Naive thymus-derived CD8-positive, alpha-beta T cell (primary cell): ENCODE measurements around the gene SELPLG. TPM values are rescaled to one million over a fixed set of nuclear protein-coding genes. Genes with fewer than 3 reads are reported as not detected.
A peak's percentile ranks its signal among the peaks of the same experiment; 100 is the strongest.

Experiments used
- ATAC-seq, 2 donors: fragments of 150-1000 bp; cut with Tn5 transposase in 1 of 2; sonication (Bioruptor Pico), chemical (Tn5 transposase) in 1 of 2; 1 replicate in 1 of 2; 2 replicates in 1 of 2; pipeline ENCODE4 v1.10.0; 2021; ENCODE audit warnings: mild to moderate bottlenecking in 2 of 2, moderate library complexity in 2 of 2
- POLR2A ChIA-PET: fragments of 350-600 bp; sonication (Branson Sonifier 250); formaldehyde crosslinking; loops from one replicate; lab custom pipeline; 2021; ENCODE audit warnings: antibody characterized with exemption; lab: Charles Lee
- DNase-seq, 10 donors: peaks; one replicate each; pipeline versions ENCODE4 v3.0.0 to v3.0.0-alpha.2; 2020 to 2022
- H3K27ac Mint-ChIP-seq, 10 donors: one replicate each; pipeline ENCODE4 v1.8.0; 2020 to 2022; ENCODE audit warnings: mild to moderate bottlenecking in 10 of 10, mixed read lengths in 10 of 10, moderate library complexity in 4 of 10, inconsistent platforms in 1 of 10
- H3K27me3 Mint-ChIP-seq, 5 donors: one replicate each; pipeline ENCODE4 v1.8.0; 2021 to 2022; ENCODE audit warnings: mixed read lengths in 5 of 5
- H3K36me3 Mint-ChIP-seq, 3 donors: one replicate each; pipeline ENCODE4 v1.8.0; 2020 to 2022; ENCODE audit warnings: mixed read lengths in 3 of 3, mild to moderate bottlenecking in 2 of 3, inconsistent platforms in 1 of 3
- H3K4me1 Mint-ChIP-seq, 4 donors: one replicate each; pipeline ENCODE4 v1.8.0; 2021 to 2022; ENCODE audit warnings: mixed read lengths in 4 of 4
- H3K4me3 Mint-ChIP-seq, 10 donors: one replicate each; pipeline ENCODE4 v1.8.0; 2020 to 2022; ENCODE audit warnings: mild to moderate bottlenecking in 10 of 10, mixed read lengths in 10 of 10, moderate library complexity in 6 of 10, inconsistent platforms in 1 of 10
- H3K9me3 Mint-ChIP-seq, 9 donors: one replicate each; pipeline ENCODE4 v1.8.0; 2020 to 2022; ENCODE audit warnings: mixed read lengths in 9 of 9, mild to moderate bottlenecking in 3 of 9, inconsistent platforms in 1 of 9, moderate library complexity in 1 of 9
- polyA plus RNA-seq, 3 donors: library from polyadenylated mRNA; unstranded; fragments of 300-500 nt; fragmentation: Illumina TruSeq; gene quantifications; one replicate each; pipeline ENCODE4 v1.2.3, GENCODE V29; 2021
- total RNA-seq, 8 experiments: library from RNA in 2 of 8; stranded (reverse) in 2 of 8; gene quantifications; one replicate each; pipeline ENCODE4 v1.2.3 and lab custom pipeline; 2021 to 2026

The SELPLG gene
- total RNA-seq, result 100 to 1,000 TPM; 157 to 163 TPM
- polyA plus RNA-seq, result 100 to 1,000 TPM; 453 to 720 (median 520) TPM
- 13.3 to 288 (median 105) reads per million in 6 experiments for total RNA-seq (lab: John Stamatoyannopoulos, UW)

- H3K36me3 Mint-ChIP-seq, result peaks cover 6 to 8% (median 8%) of the 10 kb centered on the region in 3 donors
- DNase-seq, result peak; percentile 66 to 96 (median 90)
- H3K4me3 Mint-ChIP-seq, result peak within 1 kb of the TSS; percentile 95 to 100 (median 100)
- H3K27ac Mint-ChIP-seq, result peak within 1 kb of the TSS; percentile 98 to 100 (median 100)
- POLR2A ChIA-PET, result interaction anchor here (0.5 to 16.3 kb wide), 12 partner anchors 9 to 522 kb away, joined by 3 to 233 read pairs (median 4); partner anchors contain the start of genes ISCU and SART3
- no peaks in the 10 kb centered on the region for H3K27me3 Mint-ChIP-seq
- peak; percentile 73 to 75 for ATAC-seq
- H3K9me3 Mint-ChIP-seq, result peaks cover 0 to 2% (median 0%) of the 10 kb centered on the region in 9 donors
- H3K4me1 Mint-ChIP-seq, result peaks cover 32 to 91% (median 74%) of the 10 kb centered on the region in 4 donors
These were observed at the start of gene SELPLG for GRCh38 chr12:108633534-108634248. Gene SELPLG (minus strand): TSS chr12:108633894. CDS start chr12:108624307, 9,587 bp downstream.

- no peak for ATAC-seq
- no peaks in the 10 kb centered on the region for H3K9me3 Mint-ChIP-seq
- peaks cover 0 to 7% (median 0%) of the 10 kb centered on the region in 3 donors for H3K36me3 Mint-ChIP-seq
These were observed 47.6 kb upstream of the SELPLG start for GRCh38 chr12:108681317-108681716.

GRCh38 chr12:108679106-108679681 lies 45.5 kb upstream of the SELPLG start:
- Mint-ChIP-seq H3K4me1 (peaks cover 0 to 4% (median 1%) of the 10 kb centered on the region in 4 donors), H3K9me3 (no peaks in the 10 kb centered on the region), H3K36me3 (peaks cover 0 to 13% (median 5%) of the 10 kb centered on the region in 3 donors), H3K27me3 (no peaks in the 10 kb centered on the region), H3K27ac (no peak overlapping the region), H3K4me3 (no peak overlapping the region)
- POLR2A ChIA-PET, result interaction anchor here (0.6 kb wide), 1 partner anchor 10 kb away, joined by 3 read pairs; no protein-coding TSS in a partner anchor
- no peak for ATAC-seq
- DNase-seq, result no peak

More at GRCh38 chr12:108681317-108681716, 47.6 kb upstream of the SELPLG start:
- POLR2A ChIA-PET, result no interaction called here
- no peak for DNase-seq
- no peak overlapping the region for H3K27ac Mint-ChIP-seq
- H3K4me3 Mint-ChIP-seq, result no peak overlapping the region
- H3K27me3 Mint-ChIP-seq, result no peaks in the 10 kb centered on the region
- H3K4me1 Mint-ChIP-seq, result peaks cover 0 to 4% (median 0%) of the 10 kb centered on the region in 4 donors

- H3K27me3 Mint-ChIP-seq, result no peaks in the 10 kb centered on the region
- peaks cover 0 to 13% (median 5%) of the 10 kb centered on the region in 3 donors for H3K36me3 Mint-ChIP-seq
- H3K9me3 Mint-ChIP-seq, result no peaks in the 10 kb centered on the region
- POLR2A ChIA-PET, result interaction anchor here (0.6 kb wide), 1 partner anchor 37 kb away, joined by 4 read pairs; no protein-coding TSS in a partner anchor
- H3K4me1 Mint-ChIP-seq, result peaks cover 0 to 4% (median 1%) of the 10 kb centered on the region in 4 donors
- no peak overlapping the region for H3K4me3 Mint-ChIP-seq
- ATAC-seq, result no peak
- H3K27ac Mint-ChIP-seq, result no peak overlapping the region
- no peak for DNase-seq
These were observed 44.5 kb upstream of the SELPLG start for GRCh38 chr12:108678104-108678730.

GRCh38 chr12:108677381-108677780 lies 43.7 kb upstream of the SELPLG start:
- Mint-ChIP-seq H3K4me3 (no peak overlapping the region), H3K27ac (no peak overlapping the region), H3K4me1 (peaks cover 0 to 4% (median 1%) of the 10 kb centered on the region in 4 donors), H3K36me3 (peaks cover 0 to 13% (median 5%) of the 10 kb centered on the region in 3 donors), H3K27me3 (no peaks in the 10 kb centered on the region), H3K9me3 (no peaks in the 10 kb centered on the region)
- ATAC-seq, result no peak
- POLR2A ChIA-PET, result interaction anchor here (0.7 kb wide), 1 partner anchor 18 kb away, joined by 6 read pairs; no protein-coding TSS in a partner anchor
- no peak for DNase-seq

- peaks cover 0 to 4% (median 1%) of the 10 kb centered on the region in 4 donors for H3K4me1 Mint-ChIP-seq
- no peak overlapping the region for H3K27ac Mint-ChIP-seq
- POLR2A ChIA-PET, result interaction anchor here (0.7 kb wide), 2 partner anchors 19 to 59 kb away, joined by 3 to 6 read pairs; no protein-coding TSS in a partner anchor
- peaks cover 0 to 13% (median 5%) of the 10 kb centered on the region in 3 donors for H3K36me3 Mint-ChIP-seq
- no peak for ATAC-seq
- DNase-seq, result no peak
- H3K9me3 Mint-ChIP-seq, result no peaks in the 10 kb centered on the region
- no peak overlapping the region for H3K4me3 Mint-ChIP-seq
- H3K27me3 Mint-ChIP-seq, result no peaks in the 10 kb centered on the region
These were observed 43.0 kb upstream of the SELPLG start for GRCh38 chr12:108676707-108677106.

- peaks cover 0 to 13% (median 5%) of the 10 kb centered on the region in 3 donors for H3K36me3 Mint-ChIP-seq
- H3K9me3 Mint-ChIP-seq, result no peaks in the 10 kb centered on the region
- peaks cover 0 to 4% (median 1%) of the 10 kb centered on the region in 4 donors for H3K4me1 Mint-ChIP-seq
- POLR2A ChIA-PET, result interaction anchor here (0.7 kb wide), 1 partner anchor 58 kb away, joined by 3 read pairs; no protein-coding TSS in a partner anchor
- H3K27ac Mint-ChIP-seq, result no peak overlapping the region
- H3K27me3 Mint-ChIP-seq, result no peaks in the 10 kb centered on the region
- no peak overlapping the region for H3K4me3 Mint-ChIP-seq
- DNase-seq, result no peak
- ATAC-seq, result no peak
These were observed 42.1 kb upstream of the SELPLG start for GRCh38 chr12:108675792-108676191.

- Mint-ChIP-seq H3K4me3 (no peak overlapping the region), H3K27ac (no peak overlapping the region), H3K9me3 (no peaks in the 10 kb centered on the region), H3K27me3 (no peaks in the 10 kb centered on the region), H3K36me3 (peaks cover 0 to 8% (median 5%) of the 10 kb centered on the region in 3 donors), H3K4me1 (peaks cover 0 to 5% (median 3%) of the 10 kb centered on the region in 4 donors)
- no peak for ATAC-seq
- no peak for DNase-seq
- POLR2A ChIA-PET, result no interaction called here
These were observed 38.4 kb upstream of the SELPLG start for GRCh38 chr12:108672054-108672453.

- DNase-seq (no peak), ATAC-seq (no peak)
- H3K4me3 Mint-ChIP-seq, result no peak overlapping the region
- H3K36me3 Mint-ChIP-seq, result peaks cover 0 to 6% (median 5%) of the 10 kb centered on the region in 3 donors
- POLR2A ChIA-PET, result no interaction called here
- peak overlapping the region in 1 of 10 donors; percentile 27 for H3K27ac Mint-ChIP-seq
- H3K27me3 Mint-ChIP-seq, result no peaks in the 10 kb centered on the region
- no peaks in the 10 kb centered on the region for H3K9me3 Mint-ChIP-seq
- H3K4me1 Mint-ChIP-seq, result peaks cover 0 to 9% (median 3%) of the 10 kb centered on the region in 4 donors
These were observed 37.4 kb upstream of the SELPLG start for GRCh38 chr12:108671110-108671509.

- no peaks in the 10 kb centered on the region for H3K9me3 Mint-ChIP-seq
- peaks cover 0 to 18% (median 0%) of the 10 kb centered on the region in 4 donors for H3K4me1 Mint-ChIP-seq
- H3K36me3 Mint-ChIP-seq, result no peaks in the 10 kb centered on the region
- DNase-seq (no peak), ATAC-seq (no peak)
- H3K27ac Mint-ChIP-seq, result no peak overlapping the region
- POLR2A ChIA-PET, result no interaction called here
- H3K27me3 Mint-ChIP-seq, result no peaks in the 10 kb centered on the region
- no peak overlapping the region for H3K4me3 Mint-ChIP-seq
These were observed 36.5 kb upstream of the SELPLG start for GRCh38 chr12:108670066-108670631.

GRCh38 chr12:108668542-108668941 lies 34.8 kb upstream of the SELPLG start:
- POLR2A ChIA-PET, result no interaction called here
- H3K27ac Mint-ChIP-seq, result no peak overlapping the region

GRCh38 chr12:108668063-108668462 lies 34.4 kb upstream of the SELPLG start:
- Mint-ChIP-seq H3K4me1 (peaks cover 4 to 37% (median 9%) of the 10 kb centered on the region in 4 donors), H3K36me3 (no peaks in the 10 kb centered on the region), H3K27ac (no peak overlapping the region), H3K4me3 (no peak overlapping the region), H3K9me3 (no peaks in the 10 kb centered on the region), H3K27me3 (no peaks in the 10 kb centered on the region)
- ATAC-seq (no peak), DNase-seq (no peak)
- POLR2A ChIA-PET, result no interaction called here

More at GRCh38 chr12:108668542-108668941, 34.8 kb upstream of the SELPLG start:
- no peaks in the 10 kb centered on the region for H3K9me3 Mint-ChIP-seq
- no peak overlapping the region for H3K4me3 Mint-ChIP-seq
- H3K27me3 Mint-ChIP-seq, result no peaks in the 10 kb centered on the region
- H3K4me1 Mint-ChIP-seq, result peaks cover 4 to 33% (median 9%) of the 10 kb centered on the region in 4 donors
- no peaks in the 10 kb centered on the region for H3K36me3 Mint-ChIP-seq
- ATAC-seq (no peak), DNase-seq (no peak)
